K562 (cell line): ENCODE measurements around the gene DENND1A. TPM values are rescaled to one million over a fixed set of nuclear protein-coding genes. Genes with fewer than 3 reads are reported as not detected.

Experiments
- ATAC-seq: fragments of 200-7000 bp; cut with Tn5 transposase; 3 replicates; pipeline ENCODE4 v1.9.1; 2020; ENCODE audit warnings: moderate library complexity
- BruUV-seq: library from RNA; stranded (reverse); fragments of 400-500 nt; replicated peaks from 2 replicates; lab custom pipeline; 2021; lab: Mats Ljungman, UMichigan
- CTCF ChIA-PET: fragments of 300-600 bp; formaldehyde crosslinking; extraction: SDS; loops from one replicate; lab custom pipeline; 2021; ENCODE audit warnings: low intra/inter-chr PET ratio; lab: Yijun Ruan, JAX
- POLR2A ChIA-PET: fragments of 300-600, 350-650 bp; sonication (Branson Sonifier 250); formaldehyde crosslinking; extraction: SDS; loops from one replicate; lab custom pipeline; 2021; ENCODE audit warnings: antibody characterized with exemption, inconsistent platforms; lab: Yijun Ruan, JAX
- DNase-seq, 4 experiments: peaks; one replicate each; pipeline versions ENCODE4 v3.0.0 to v3.0.0-alpha.2; 2011 to 2018; ENCODE audit warnings: low spot score in 3 of 4, mixed read lengths in 3 of 4; ENCODE audit errors: extremely low read depth in 1 of 4
- FAIRE-seq: peaks from 2 replicates; lab custom pipeline; 2011; peaks lifted over from hg19 to GRCh38; lab: Jason Lieb, UNC
- H2AFZ ChIP-seq: 2 replicates; pipeline ENCODE4 v1.6.0; 2011; ENCODE audit warnings: low read depth, low read length, control low read depth, inconsistent platforms
- H3K27ac ChIP-seq: fragments of 200-600 bp; 3 replicates; pipeline ENCODE4 v1.8.0; 2011; ENCODE audit warnings: low read depth, mild to moderate bottlenecking, control low read depth, inconsistent platforms, low read length, moderate library complexity, mixed read lengths; ENCODE audit errors: extremely low read depth
- H3K27me3 ChIP-seq, 2 experiments: fragments of 300-600 bp in 1 of 2; 2 replicates in 1 of 2; 3 replicates in 1 of 2; pipeline versions ENCODE4 v1.6.0 to v1.8.0; 2011; ENCODE audit warnings: inconsistent platforms in 2 of 2, low read length in 2 of 2, mild to moderate bottlenecking in 1 of 2, mixed read lengths in 1 of 2, moderate library complexity in 1 of 2; ENCODE audit not compliant: control insufficient read depth in 2 of 2, insufficient read depth in 2 of 2
- H3K36me3 ChIP-seq: fragments of 300-600 bp; 3 replicates; pipeline ENCODE4 v1.8.0; 2011; ENCODE audit warnings: mild to moderate bottlenecking, low read length, inconsistent platforms; ENCODE audit not compliant: control insufficient read depth, insufficient read depth
- H3K4me1 ChIP-seq, 2 experiments: fragments of 200-600 bp in 1 of 2; replicated peaks in 1 of 2; 2 replicates in 1 of 2; 3 replicates in 1 of 2; pipeline versions ENCODE4 v1.5.1 to v1.8.0; 2011; ENCODE audit warnings: inconsistent platforms in 2 of 2, low read length in 2 of 2, mild to moderate bottlenecking in 1 of 2, mixed read lengths in 1 of 2, moderate library complexity in 1 of 2; ENCODE audit not compliant: control insufficient read depth in 2 of 2, insufficient read depth in 2 of 2
- H3K4me2 ChIP-seq: 2 replicates; pipeline ENCODE4 v1.6.1; 2011; ENCODE audit warnings: low read length, control low read depth, inconsistent platforms, mixed read lengths; ENCODE audit not compliant: insufficient read depth
- H3K4me3 ChIP-seq: fragments of 200-600 bp; sonication (generic), shearing (Covaris generic); 2 replicates; pipeline ENCODE4 v1.5.1; 2016; ENCODE audit warnings: control low read depth, inconsistent platforms
- H3K79me2 ChIP-seq: fragments of 200-600 bp; 3 replicates; pipeline ENCODE4 v1.8.0; 2011; ENCODE audit warnings: low read length, inconsistent platforms; ENCODE audit not compliant: control insufficient read depth, insufficient read depth
- H3K9ac ChIP-seq, 2 experiments: 2 replicates each; pipeline versions ENCODE4 v1.6.0 to v1.6.1; 2011; ENCODE audit warnings: low read depth in 2 of 2, low read length in 2 of 2, control low read depth in 1 of 2, inconsistent platforms in 1 of 2, mild to moderate bottlenecking in 1 of 2, mixed read lengths in 1 of 2; ENCODE audit not compliant: insufficient read depth in 1 of 2
- H3K9me1 ChIP-seq: one replicate; pipeline ENCODE4 v1.6.0; 2011; ENCODE audit warnings: inconsistent platforms, mild to moderate bottlenecking, low read length, moderate library complexity; ENCODE audit not compliant: control insufficient read depth, insufficient read depth
- H3K9me3 ChIP-seq: replicated peaks from 2 replicates; pipeline ENCODE4 v1.5.1; 2011; ENCODE audit warnings: low read depth, low read length, inconsistent platforms; ENCODE audit not compliant: control insufficient read depth, insufficient read depth
- H4K20me1 ChIP-seq: replicated peaks from 2 replicates; pipeline ENCODE4 v1.6.1; 2011; ENCODE audit warnings: low read length, inconsistent platforms, mixed read lengths; ENCODE audit not compliant: control insufficient read depth, insufficient read depth
- CSDE1 ChIP-seq, 2 experiments: fragments of 450-650 bp; IDR thresholded peaks; 2 replicates each; pipeline ENCODE4 v1.6.1; 2016; ENCODE audit warnings: mild to moderate bottlenecking in 1 of 2
- DNMT1 ChIP-seq: fragments of 450-650 bp; IDR thresholded peaks from 2 replicates; pipeline ENCODE4 v1.6.1; 2016; ENCODE audit warnings: antibody characterized with exemption, mild to moderate bottlenecking
- MIER1 ChIP-seq: fragments of 450-650 bp; IDR thresholded peaks from 2 replicates; pipeline ENCODE4 v1.6.1; 2016; ENCODE audit warnings: antibody characterized with exemption, mild to moderate bottlenecking, low read depth
- MTA3 ChIP-seq: fragments of 450-650 bp; formaldehyde crosslinking; IDR thresholded peaks from 2 replicates; pipeline ENCODE4 v1.6.1; 2017; ENCODE audit warnings: mild to moderate bottlenecking, borderline replicate concordance
- POLR2G ChIP-seq: fragments of 200-400 bp; formaldehyde crosslinking; IDR thresholded peaks from 2 replicates; pipeline ENCODE4 v1.6.1; 2017; ENCODE audit warnings: low read depth, mild to moderate bottlenecking, antibody characterized with exemption, low read length, moderate library complexity
- RFX7 ChIP-seq: fragments of 250-450 bp; sonication (Bioruptor Pico); IDR thresholded peaks from 2 replicates; pipeline ENCODE4 v1.5.1; 2021; ENCODE audit warnings: mild to moderate bottlenecking
- SIN3B ChIP-seq: fragments of 450-650 bp; IDR thresholded peaks from 2 replicates; pipeline ENCODE4 v1.6.1; 2017; ENCODE audit warnings: low read depth, mild to moderate bottlenecking, moderate library complexity
- SRF ChIP-seq, 2 experiments: fragments of 250-450, 450-650 bp in 1 of 2; sonication (Bioruptor Pico) in 1 of 2; sonication (generic) in 1 of 2; formaldehyde crosslinking; IDR thresholded peaks; 2 replicates each; pipeline versions ENCODE4 v1.5.0 to v1.5.1; 2020 to 2022; ENCODE audit warnings: mild to moderate bottlenecking in 1 of 2, missing genetic modification reagents in 1 of 2
- TOE1 ChIP-seq, 2 experiments: fragments of 450-650 bp in 1 of 2; sonication (generic) in 1 of 2; formaldehyde crosslinking in 1 of 2; IDR thresholded peaks; 2 replicates each; pipeline versions ENCODE4 v1.7.1 to v1.8.0; 2016 to 2022; ENCODE audit warnings: borderline replicate concordance in 2 of 2, mild to moderate bottlenecking in 2 of 2, antibody characterized with exemption in 1 of 2, inconsistent platforms in 1 of 2, low read depth in 1 of 2, missing genetic modification reagents in 1 of 2, moderate library complexity in 1 of 2
- ZNF445 ChIP-seq: fragments of 250-450 bp; sonication (Bioruptor Pico); IDR thresholded peaks from 2 replicates; pipeline ENCODE4 v1.4.0; 2020; ENCODE audit warnings: low read depth, mild to moderate bottlenecking, moderate library complexity
- WGBS: fragments of 100-300 bp; shearing (Covaris generic); methylation state at CpG from one replicate; pipeline ENCODE4 v1.1.6; 2016; ENCODE audit warnings: low coverage, mixed read lengths; ENCODE audit not compliant: insufficient coverage; ENCODE audit errors: missing lambda C conversion rate; 5-methylcytosine and 5-hydroxymethylcytosine counted together
- in situ Hi-C: fragments of 300-500 bp; cut with MboI; formaldehyde crosslinking; loops from 4 replicates; pipeline ENCODE4 v1.15.0; 2018; ENCODE audit warnings: inconsistent platforms, mixed read lengths
- intact Hi-C: fragments of 100-400 bp; cut with micrococcal nuclease; formaldehyde crosslinking; loops from 2 replicates; pipeline ENCODE4 v1.14.2; 2022
- polyA plus RNA-seq, 8 experiments: library from polyadenylated mRNA; depleted of rRNA in 4 of 8; stranded (reverse) in 5 of 8; unstranded in 3 of 8; fragments of >200 nt; fragmentation: Nextera tagmentation in 2 of 8; fragmentation: Illumina TruSeq in 1 of 8; extraction: Ambion mirVana in 2 of 8; extraction: Trizol in 1 of 8; gene quantifications; 2 replicates each; pipeline versions ENCODE4 v1.2.1 to v1.2.3, GENCODE V29; 2011 to 2014; ENCODE audit warnings: inconsistent platforms in 1 of 8, missing spikeins in 1 of 8
- total RNA-seq, 7 experiments: library from RNA; depleted of rRNA in 6 of 7; stranded (reverse); fragments of >200 nt in 6 of 7; fragmentation: Illumina TruSeq in 2 of 7; extraction: Trizol in 2 of 7; gene quantifications; 2 replicates each; pipeline versions ENCODE4 v1.2.1 to v1.2.3, GENCODE V29; 2011 to 2021; ENCODE audit warnings: low replicate concordance in 1 of 7
- TF ChIP-seq, protein P1 (sequence below): fragments of 250-450 bp; sonication (Bioruptor Pico); IDR thresholded peaks from 2 replicates; pipeline ENCODE4 v1.8.0; 2022; ENCODE audit warnings: inconsistent platforms, mild to moderate bottlenecking, moderate library complexity, borderline replicate concordance
- TF ChIP-seq, protein P2 (sequence below): fragments of 250-450 bp; sonication (Bioruptor Pico); IDR thresholded peaks from 2 replicates; pipeline ENCODE4 v1.4.0; 2020; ENCODE audit warnings: mild to moderate bottlenecking, moderate library complexity

The DENND1A gene
- total and polyA plus RNA-seq, 9 of the 15 experiments (the other 6 are each of a cell fraction or from before 2014, with no cell fraction given), result 7.6 to 29.5 (median 15.7) TPM

DNA sequence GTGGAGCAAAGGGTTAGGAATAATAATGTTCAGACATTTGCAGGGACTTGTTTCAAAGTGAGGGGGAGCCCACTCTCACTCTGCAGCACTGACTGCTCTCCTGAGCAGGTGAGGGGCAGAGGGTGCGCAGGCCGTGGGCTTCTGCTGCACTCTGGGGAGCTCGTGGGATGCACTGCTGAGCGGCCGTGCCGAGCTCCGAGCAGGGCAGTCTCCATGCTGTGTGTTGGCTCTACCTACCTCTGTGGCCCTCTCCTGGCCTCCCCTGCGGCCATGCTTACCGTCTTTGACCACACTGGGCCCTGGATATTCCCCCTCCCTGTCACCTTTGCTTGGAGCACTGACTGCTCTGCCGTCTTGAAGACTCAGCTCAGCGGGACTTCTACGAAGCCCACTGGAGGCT, 540.2 kb downstream of the DENND1A start (continued):
- TF ChIP-seq SRF (CRISPR knock-in tag; IDR thresholded peaks at IDR 0.05) (no peak), DNMT1 (no peak), CSDE1 (IDR thresholded peaks at IDR 0.05) (no peak)
- TF ChIP-seq, all 486 proteins: peak for 0

DNA sequence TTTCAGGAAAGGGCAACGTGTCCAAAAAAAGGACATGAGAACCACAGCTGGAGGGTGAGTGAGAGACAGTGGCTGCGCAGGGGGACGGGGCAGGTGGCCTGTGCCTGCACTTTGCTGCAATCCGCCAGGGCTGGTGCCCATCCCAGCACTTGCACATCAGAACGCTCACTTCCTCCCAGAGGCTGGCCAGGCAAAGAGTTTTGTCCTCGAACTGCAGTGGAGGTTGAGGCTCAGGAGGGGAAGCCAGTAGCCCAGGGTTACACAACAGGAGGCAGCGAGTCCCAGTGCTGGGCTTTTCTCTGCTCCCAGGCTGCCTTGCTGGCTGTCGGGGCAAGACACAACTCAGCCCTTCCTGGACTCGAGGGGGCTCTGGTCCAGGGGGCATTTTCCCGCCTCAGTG, 540.9 kb downstream of the DENND1A start:
- Histone ChIP-seq H3K36me3 (no peaks in the 10 kb centered on the region), H3K4me1 (peaks cover 0 to 24% of the 10 kb centered on the region in 2 experiments; a peak in 2 of 5 replicates), H3K9ac (peak overlapping the region in 1 of 2 experiments; percentile 42; a peak in 1 of 4 replicates), H3K4me3 (no peak overlapping the region), H3K27ac (no peak overlapping the region), H3K4me2 (no peak overlapping the region), H4K20me1 (no peaks in the 10 kb centered on the region; the same call in 1 of the 2 replicates), H3K79me2 (no peaks in the 10 kb centered on the region), H2AFZ (no peak overlapping the region), H3K9me1 (no peaks in the 10 kb centered on the region), H3K27me3 (no peaks in the 10 kb centered on the region), H3K9me3 (peaks cover 2% of the 10 kb centered on the region; the same call in 1 of the 2 replicates)
- ChIA-PET POLR2A (no interaction called here), CTCF (no interaction called here)
- no TSS peak for BruUV-seq
- no peak for ATAC-seq
- 31% methylated on average over 10 of the region's 10 CpGs for WGBS
- FAIRE-seq, result no peak
- DNase-seq, result no peak
- intact Hi-C loops (no loop called here), in situ Hi-C loops (loop anchor here (5.0 kb wide), 1 partner anchor 37 kb away; no protein-coding TSS in a partner anchor)
- no peak for TF ChIP-seq MTA3
- TF ChIP-seq, protein P1, sequence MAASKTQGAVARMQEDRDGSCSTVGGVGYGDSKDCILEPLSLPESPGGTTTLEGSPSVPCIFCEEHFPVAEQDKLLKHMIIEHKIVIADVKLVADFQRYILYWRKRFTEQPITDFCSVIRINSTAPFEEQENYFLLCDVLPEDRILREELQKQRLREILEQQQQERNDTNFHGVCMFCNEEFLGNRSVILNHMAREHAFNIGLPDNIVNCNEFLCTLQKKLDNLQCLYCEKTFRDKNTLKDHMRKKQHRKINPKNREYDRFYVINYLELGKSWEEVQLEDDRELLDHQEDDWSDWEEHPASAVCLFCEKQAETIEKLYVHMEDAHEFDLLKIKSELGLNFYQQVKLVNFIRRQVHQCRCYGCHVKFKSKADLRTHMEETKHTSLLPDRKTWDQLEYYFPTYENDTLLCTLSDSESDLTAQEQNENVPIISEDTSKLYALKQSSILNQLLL (CRISPR knock-in tag), result no peak
- no peak for TF ChIP-seq SIN3B
- TF ChIP-seq POLR2G, result 0 out of 2 replicates have a peak, but pooled peaks have one; percentile 15
- no peak for TF ChIP-seq TOE1 (IDR thresholded peaks at IDR 0.05; ENCODE audit: borderline replicate concordance)
- 0 out of 2 replicates have a peak, but pooled peaks have one; percentile 34 for TF ChIP-seq TOE1 (CRISPR knock-in tag; IDR thresholded peaks at IDR 0.05; ENCODE audit: borderline replicate concordance, low read depth)
- TF ChIP-seq RFX7 (CRISPR knock-in tag), result no peak
- TF ChIP-seq, protein P2, sequence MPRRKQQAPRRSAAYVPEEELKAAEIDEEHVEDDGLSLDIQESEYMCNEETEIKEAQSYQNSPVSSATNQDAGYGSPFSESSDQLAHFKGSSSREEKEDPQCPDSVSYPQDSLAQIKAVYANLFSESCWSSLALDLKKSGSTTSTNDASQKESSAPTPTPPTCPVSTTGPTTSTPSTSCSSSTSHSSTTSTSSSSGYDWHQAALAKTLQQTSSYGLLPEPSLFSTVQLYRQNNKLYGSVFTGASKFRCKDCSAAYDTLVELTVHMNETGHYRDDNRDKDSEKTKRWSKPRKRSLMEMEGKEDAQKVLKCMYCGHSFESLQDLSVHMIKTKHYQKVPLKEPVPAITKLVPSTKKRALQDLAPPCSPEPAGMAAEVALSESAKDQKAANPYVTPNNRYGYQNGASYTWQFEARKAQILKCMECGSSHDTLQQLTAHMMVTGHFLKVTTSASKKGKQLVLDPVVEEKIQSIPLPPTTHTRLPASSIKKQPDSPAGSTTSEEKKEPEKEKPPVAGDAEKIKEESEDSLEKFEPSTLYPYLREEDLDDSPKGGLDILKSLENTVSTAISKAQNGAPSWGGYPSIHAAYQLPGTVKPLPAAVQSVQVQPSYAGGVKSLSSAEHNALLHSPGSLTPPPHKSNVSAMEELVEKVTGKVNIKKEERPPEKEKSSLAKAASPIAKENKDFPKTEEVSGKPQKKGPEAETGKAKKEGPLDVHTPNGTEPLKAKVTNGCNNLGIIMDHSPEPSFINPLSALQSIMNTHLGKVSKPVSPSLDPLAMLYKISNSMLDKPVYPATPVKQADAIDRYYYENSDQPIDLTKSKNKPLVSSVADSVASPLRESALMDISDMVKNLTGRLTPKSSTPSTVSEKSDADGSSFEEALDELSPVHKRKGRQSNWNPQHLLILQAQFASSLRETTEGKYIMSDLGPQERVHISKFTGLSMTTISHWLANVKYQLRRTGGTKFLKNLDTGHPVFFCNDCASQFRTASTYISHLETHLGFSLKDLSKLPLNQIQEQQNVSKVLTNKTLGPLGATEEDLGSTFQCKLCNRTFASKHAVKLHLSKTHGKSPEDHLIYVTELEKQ (CRISPR knock-in tag), result no peak
- TF ChIP-seq ZNF445 (CRISPR knock-in tag), result no peak
- TF ChIP-seq MIER1, result no peak
